HEK293 (cell line): Measurements from ENCODE around the gene SUCLA2.

ENCODE experiments used
- CTCF ChIA-PET: fragments of 350-600 bp; formaldehyde crosslinking; extraction: SDS; loops from one replicate; lab custom pipeline; 2021; ENCODE audit warnings: antibody characterized with exemption; lab: Yijun Ruan, JAX
- POLR2A ChIA-PET: fragments of 300-600 bp; formaldehyde crosslinking; extraction: SDS; loops from one replicate; lab custom pipeline; 2020; ENCODE audit warnings: antibody characterized with exemption, inconsistent platforms; lab: Yijun Ruan, JAX
- H3K27ac ChIP-seq: fragments of 200-500 bp; sonication (Bioruptor generic); 2 replicates; pipeline ENCODE4 v1.5.1; 2014; ENCODE audit warnings: low read depth, low read length, control low read depth, inconsistent platforms; ENCODE audit errors: extremely low read depth
- H3K36me3 ChIP-seq, 2 experiments: fragments of 200-500 bp in 1 of 2; sonication (Bioruptor generic) in 1 of 2; 1 replicate in 1 of 2; 2 replicates in 1 of 2; pipeline ENCODE4 v1.5.1; 2014 to 2017; ENCODE audit warnings: inconsistent platforms in 2 of 2, low read length in 2 of 2; ENCODE audit not compliant: control insufficient read depth in 2 of 2, insufficient read depth in 1 of 2
- H3K4me1 ChIP-seq: fragments of 200-500 bp; sonication (Bioruptor generic); 2 replicates; pipeline ENCODE4 v1.5.1; 2014; ENCODE audit warnings: mild to moderate bottlenecking, low read length, inconsistent platforms; ENCODE audit not compliant: control insufficient read depth, insufficient read depth
- H3K4me3 ChIP-seq: 2 replicates; pipeline ENCODE4 v1.5.1; 2011; ENCODE audit warnings: low read depth, mild to moderate bottlenecking, control low read depth, low read length, moderate library complexity
- H3K9me3 ChIP-seq: fragments of 200-500 bp; sonication (Bioruptor generic); 2 replicates; pipeline ENCODE4 v1.5.1; 2014; ENCODE audit warnings: low read depth, low read length, inconsistent platforms; ENCODE audit not compliant: control insufficient read depth, insufficient read depth
- OSR2 ChIP-seq: fragments of 450-650 bp; formaldehyde crosslinking; IDR thresholded peaks from 2 replicates; pipeline ENCODE4 v1.5.1; 2016; ENCODE audit warnings: missing biosample characterization, missing genetic modification characterization
- PRDM1 ChIP-seq: fragments of 450-650 bp; formaldehyde crosslinking; IDR thresholded peaks from 2 replicates; pipeline ENCODE4; 2016; ENCODE audit warnings: missing biosample characterization, missing genetic modification characterization
- ZNF146 ChIP-seq: fragments of 450-650 bp; formaldehyde crosslinking; IDR thresholded peaks from 2 replicates; pipeline ENCODE4 v1.5.1; 2016; ENCODE audit warnings: missing biosample characterization, missing genetic modification characterization
- ZNF169 ChIP-seq: fragments of 450-650 bp; formaldehyde crosslinking; IDR thresholded peaks from 2 replicates; pipeline ENCODE4 v1.5.1; 2016; ENCODE audit warnings: missing biosample characterization, missing genetic modification characterization
- ZNF335 ChIP-seq: fragments of 450-650 bp; formaldehyde crosslinking; conservative IDR thresholded peaks from 2 replicates; pipeline ENCODE4 v1.5.1; 2016; ENCODE audit warnings: missing biosample characterization, missing genetic modification characterization
- ZNF37A ChIP-seq: fragments of 450-650 bp; IDR thresholded peaks from 2 replicates; pipeline ENCODE4 v1.5.1; 2018; ENCODE audit warnings: missing biosample characterization, missing genetic modification characterization
- ZNF544 ChIP-seq: fragments of 450-650 bp; formaldehyde crosslinking; IDR thresholded peaks from 2 replicates; pipeline ENCODE4 v1.5.0; 2017; ENCODE audit warnings: missing biosample characterization, missing genetic modification characterization
- ZNF548 ChIP-seq: fragments of 450-650 bp; formaldehyde crosslinking; IDR thresholded peaks from 2 replicates; pipeline ENCODE4 v1.5.1; 2016; ENCODE audit warnings: missing biosample characterization, missing genetic modification characterization
- ZNF600 ChIP-seq: fragments of 450-650 bp; formaldehyde crosslinking; IDR thresholded peaks from 2 replicates; pipeline ENCODE4 v1.5.1; 2016; ENCODE audit warnings: missing biosample characterization, missing genetic modification characterization
- ZNF664 ChIP-seq: fragments of 450-650 bp; formaldehyde crosslinking; IDR thresholded peaks from 2 replicates; pipeline ENCODE4 v1.5.1; 2016; ENCODE audit warnings: missing biosample characterization, missing genetic modification characterization
- ZNF670 ChIP-seq: fragments of 450-650 bp; formaldehyde crosslinking; IDR thresholded peaks from 2 replicates; pipeline ENCODE4 v1.5.1; 2016; ENCODE audit warnings: missing biosample characterization, missing genetic modification characterization, low read depth
- ZNF837 ChIP-seq: fragments of 450-650 bp; formaldehyde crosslinking; IDR thresholded peaks from 2 replicates; pipeline ENCODE4 v1.5.1; 2016; ENCODE audit warnings: missing biosample characterization, missing genetic modification characterization
- TF ChIP-seq, protein P1 (sequence below): IDR thresholded peaks from 2 replicates; pipeline ENCODE4 v1.6.1; 2011; ENCODE audit warnings: mild to moderate bottlenecking, low read depth, low read length, borderline replicate concordance
- TF ChIP-seq, protein P2 (sequence below): fragments of 450-650 bp; formaldehyde crosslinking; IDR thresholded peaks from 2 replicates; pipeline ENCODE4 v1.5.1; 2016; ENCODE audit warnings: missing biosample characterization, missing genetic modification characterization
- TF ChIP-seq, protein P3 (sequence below): fragments of 450-650 bp; formaldehyde crosslinking; IDR thresholded peaks from 2 replicates; pipeline ENCODE4 v1.5.1; 2016; ENCODE audit warnings: missing biosample characterization, missing genetic modification characterization
- TF ChIP-seq, protein P4 (sequence below): fragments of 450-650 bp; formaldehyde crosslinking; IDR thresholded peaks from 2 replicates; pipeline ENCODE4 v1.5.1; 2017; ENCODE audit warnings: missing biosample characterization, missing genetic modification characterization
- TF ChIP-seq, protein P5 (sequence below): fragments of 450-650 bp; formaldehyde crosslinking; conservative IDR thresholded peaks from 2 replicates; pipeline ENCODE4 v1.5.1; 2016; ENCODE audit warnings: low read depth, missing biosample characterization, missing genetic modification characterization
- TF ChIP-seq, protein P6 (sequence below): fragments of 450-650 bp; IDR thresholded peaks from 2 replicates; pipeline ENCODE4 v1.5.1; 2018; ENCODE audit warnings: missing biosample characterization, mild to moderate bottlenecking, missing genetic modification characterization

The SUCLA2 gene

DNA sequence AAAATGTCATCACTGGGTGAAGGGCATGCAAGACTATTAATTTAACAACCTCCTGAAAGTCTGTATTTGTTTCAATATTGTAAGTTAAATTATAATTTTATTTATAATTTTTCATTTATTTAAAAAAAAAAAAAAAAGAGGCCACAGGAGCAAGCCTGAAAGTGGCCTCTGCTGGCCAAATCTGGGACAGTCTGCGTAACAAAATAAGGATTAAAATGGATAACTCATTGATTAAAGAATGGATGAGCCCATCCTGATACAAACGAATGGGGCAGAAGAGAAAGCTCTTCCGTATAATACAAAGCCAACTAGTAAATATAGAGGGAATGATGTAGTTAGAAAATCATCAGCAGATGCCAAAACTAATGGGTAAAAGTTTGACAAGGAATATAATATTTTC is 36.2 kb downstream of the SUCLA2 start:
- no peaks in the 10 kb centered on the region for H3K4me1 ChIP-seq
- TF ChIP-seq, protein P1, sequence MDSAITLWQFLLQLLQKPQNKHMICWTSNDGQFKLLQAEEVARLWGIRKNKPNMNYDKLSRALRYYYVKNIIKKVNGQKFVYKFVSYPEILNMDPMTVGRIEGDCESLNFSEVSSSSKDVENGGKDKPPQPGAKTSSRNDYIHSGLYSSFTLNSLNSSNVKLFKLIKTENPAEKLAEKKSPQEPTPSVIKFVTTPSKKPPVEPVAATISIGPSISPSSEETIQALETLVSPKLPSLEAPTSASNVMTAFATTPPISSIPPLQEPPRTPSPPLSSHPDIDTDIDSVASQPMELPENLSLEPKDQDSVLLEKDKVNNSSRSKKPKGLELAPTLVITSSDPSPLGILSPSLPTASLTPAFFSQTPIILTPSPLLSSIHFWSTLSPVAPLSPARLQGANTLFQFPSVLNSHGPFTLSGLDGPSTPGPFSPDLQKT, result no peak
- TF ChIP-seq, protein P2, sequence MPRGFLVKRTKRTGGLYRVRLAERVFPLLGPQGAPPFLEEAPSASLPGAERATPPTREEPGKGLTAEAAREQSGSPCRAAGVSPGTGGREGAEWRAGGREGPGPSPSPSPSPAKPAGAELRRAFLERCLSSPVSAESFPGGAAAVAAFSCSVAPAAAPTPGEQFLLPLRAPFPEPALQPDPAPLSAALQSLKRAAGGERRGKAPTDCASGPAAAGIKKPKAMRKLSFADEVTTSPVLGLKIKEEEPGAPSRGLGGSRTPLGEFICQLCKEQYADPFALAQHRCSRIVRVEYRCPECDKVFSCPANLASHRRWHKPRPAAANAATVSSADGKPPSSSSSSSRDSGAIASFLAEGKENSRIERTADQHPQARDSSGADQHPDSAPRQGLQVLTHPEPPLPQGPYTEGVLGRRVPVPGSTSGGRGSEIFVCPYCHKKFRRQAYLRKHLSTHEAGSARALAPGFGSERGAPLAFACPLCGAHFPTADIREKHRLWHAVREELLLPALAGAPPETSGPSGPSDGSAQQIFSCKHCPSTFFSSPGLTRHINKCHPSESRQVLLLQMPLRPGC, result no peak
- no peak for TF ChIP-seq ZNF664 (tag by site-specific recombination)
- TF ChIP-seq ZNF600, result no peak
- no peak for TF ChIP-seq ZNF169 (tag by site-specific recombination)
- TF ChIP-seq, protein P3, sequence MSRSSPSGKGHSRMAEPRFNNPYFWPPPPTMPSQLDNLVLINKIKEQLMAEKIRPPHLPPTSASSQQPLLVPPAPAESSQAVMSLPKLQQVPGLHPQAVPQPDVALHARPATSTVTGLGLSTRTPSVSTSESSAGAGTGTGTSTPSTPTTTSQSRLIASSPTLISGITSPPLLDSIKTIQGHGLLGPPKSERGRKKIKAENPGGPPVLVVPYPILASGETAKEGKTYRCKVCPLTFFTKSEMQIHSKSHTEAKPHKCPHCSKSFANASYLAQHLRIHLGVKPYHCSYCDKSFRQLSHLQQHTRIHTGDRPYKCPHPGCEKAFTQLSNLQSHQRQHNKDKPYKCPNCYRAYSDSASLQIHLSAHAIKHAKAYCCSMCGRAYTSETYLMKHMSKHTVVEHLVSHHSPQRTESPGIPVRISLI, result no peak
- no peak for TF ChIP-seq ZNF335 (tag by site-specific recombination)
- no peak for TF ChIP-seq ZNF37A
- no peak for TF ChIP-seq PRDM1 (tag by site-specific recombination)
- no peak for TF ChIP-seq ZNF548 (tag by site-specific recombination)
- no peak for TF ChIP-seq ZNF837 (tag by site-specific recombination)
- TF ChIP-seq ZNF146 (tag by site-specific recombination), result no peak
- TF ChIP-seq OSR2 (tag by site-specific recombination), result no peak
- TF ChIP-seq, protein P4, sequence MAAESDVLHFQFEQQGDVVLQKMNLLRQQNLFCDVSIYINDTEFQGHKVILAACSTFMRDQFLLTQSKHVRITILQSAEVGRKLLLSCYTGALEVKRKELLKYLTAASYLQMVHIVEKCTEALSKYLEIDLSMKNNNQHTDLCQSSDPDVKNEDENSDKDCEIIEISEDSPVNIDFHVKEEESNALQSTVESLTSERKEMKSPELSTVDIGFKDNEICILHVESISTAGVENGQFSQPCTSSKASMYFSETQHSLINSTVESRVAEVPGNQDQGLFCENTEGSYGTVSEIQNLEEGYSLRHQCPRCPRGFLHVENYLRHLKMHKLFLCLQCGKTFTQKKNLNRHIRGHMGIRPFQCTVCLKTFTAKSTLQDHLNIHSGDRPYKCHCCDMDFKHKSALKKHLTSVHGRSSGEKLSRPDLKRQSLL, result no peak
- no peak for TF ChIP-seq ZNF544 (tag by site-specific recombination)
- TF ChIP-seq, protein P5, sequence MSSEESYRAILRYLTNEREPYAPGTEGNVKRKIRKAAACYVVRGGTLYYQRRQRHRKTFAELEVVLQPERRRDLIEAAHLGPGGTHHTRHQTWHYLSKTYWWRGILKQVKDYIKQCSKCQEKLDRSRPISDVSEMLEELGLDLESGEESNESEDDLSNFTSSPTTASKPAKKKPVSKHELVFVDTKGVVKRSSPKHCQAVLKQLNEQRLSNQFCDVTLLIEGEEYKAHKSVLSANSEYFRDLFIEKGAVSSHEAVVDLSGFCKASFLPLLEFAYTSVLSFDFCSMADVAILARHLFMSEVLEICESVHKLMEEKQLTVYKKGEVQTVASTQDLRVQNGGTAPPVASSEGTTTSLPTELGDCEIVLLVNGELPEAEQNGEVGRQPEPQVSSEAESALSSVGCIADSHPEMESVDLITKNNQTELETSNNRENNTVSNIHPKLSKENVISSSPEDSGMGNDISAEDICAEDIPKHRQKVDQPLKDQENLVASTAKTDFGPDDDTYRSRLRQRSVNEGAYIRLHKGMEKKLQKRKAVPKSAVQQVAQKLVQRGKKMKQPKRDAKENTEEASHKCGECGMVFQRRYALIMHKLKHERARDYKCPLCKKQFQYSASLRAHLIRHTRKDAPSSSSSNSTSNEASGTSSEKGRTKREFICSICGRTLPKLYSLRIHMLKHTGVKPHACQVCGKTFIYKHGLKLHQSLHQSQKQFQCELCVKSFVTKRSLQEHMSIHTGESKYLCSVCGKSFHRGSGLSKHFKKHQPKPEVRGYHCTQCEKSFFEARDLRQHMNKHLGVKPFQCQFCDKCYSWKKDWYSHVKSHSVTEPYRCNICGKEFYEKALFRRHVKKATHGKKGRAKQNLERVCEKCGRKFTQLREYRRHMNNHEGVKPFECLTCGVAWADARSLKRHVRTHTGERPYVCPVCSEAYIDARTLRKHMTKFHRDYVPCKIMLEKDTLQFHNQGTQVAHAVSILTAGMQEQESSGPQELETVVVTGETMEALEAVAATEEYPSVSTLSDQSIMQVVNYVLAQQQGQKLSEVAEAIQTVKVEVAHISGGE, result no peak
- TF ChIP-seq, protein P6, sequence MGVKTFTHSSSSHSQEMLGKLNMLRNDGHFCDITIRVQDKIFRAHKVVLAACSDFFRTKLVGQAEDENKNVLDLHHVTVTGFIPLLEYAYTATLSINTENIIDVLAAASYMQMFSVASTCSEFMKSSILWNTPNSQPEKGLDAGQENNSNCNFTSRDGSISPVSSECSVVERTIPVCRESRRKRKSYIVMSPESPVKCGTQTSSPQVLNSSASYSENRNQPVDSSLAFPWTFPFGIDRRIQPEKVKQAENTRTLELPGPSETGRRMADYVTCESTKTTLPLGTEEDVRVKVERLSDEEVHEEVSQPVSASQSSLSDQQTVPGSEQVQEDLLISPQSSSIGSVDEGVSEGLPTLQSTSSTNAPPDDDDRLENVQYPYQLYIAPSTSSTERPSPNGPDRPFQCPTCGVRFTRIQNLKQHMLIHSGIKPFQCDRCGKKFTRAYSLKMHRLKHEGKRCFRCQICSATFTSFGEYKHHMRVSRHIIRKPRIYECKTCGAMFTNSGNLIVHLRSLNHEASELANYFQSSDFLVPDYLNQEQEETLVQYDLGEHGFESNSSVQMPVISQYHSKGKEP (tag by site-specific recombination), result no peak
- no peak for TF ChIP-seq ZNF670 (tag by site-specific recombination)
- TF ChIP-seq, all 188 proteins: peak for 0
- Histone ChIP-seq H3K4me3 (no peak overlapping the region), H3K9me3 (no peaks in the 10 kb centered on the region), H3K36me3 (peaks cover 23 to 61% of the 10 kb centered on the region in 2 experiments), H3K27ac (no peak overlapping the region)
- POLR2A ChIA-PET, result no interaction called here
- CTCF ChIA-PET, result no interaction called here
